NT2/D1 (cell line): ENCODE measurements around the gene GPX7.
A peak's percentile ranks its signal among the peaks of the same experiment; 100 is the strongest.

Experiments used
- DNase-seq: peaks from one replicate; pipeline ENCODE4 v3.0.0-alpha.2; 2011; ENCODE audit warnings: low read depth, low spot score
- H3K27me3 ChIP-seq: 2 replicates; pipeline ENCODE4 v1.6.0; 2011; ENCODE audit warnings: mild to moderate bottlenecking; ENCODE audit not compliant: insufficient read length, insufficient read depth
- H3K36me3 ChIP-seq: 2 replicates; pipeline ENCODE4 v1.6.1; 2011; ENCODE audit warnings: mild to moderate bottlenecking, low read length, mixed read lengths; ENCODE audit not compliant: insufficient read depth, insufficient read length
- H3K4me1 ChIP-seq: 2 replicates; pipeline ENCODE4 v1.5.1; 2011; ENCODE audit not compliant: insufficient read depth, insufficient read length
- H3K4me3 ChIP-seq: 2 replicates; pipeline ENCODE4 v1.5.1; 2011; ENCODE audit warnings: low read depth; ENCODE audit not compliant: insufficient read length
- H3K9ac ChIP-seq: 2 replicates; pipeline ENCODE4 v1.6.0; 2011; ENCODE audit warnings: low read depth; ENCODE audit not compliant: insufficient read length
- H3K9me3 ChIP-seq: 2 replicates; pipeline ENCODE4 v1.5.1; 2011; ENCODE audit warnings: mild to moderate bottlenecking, low read length; ENCODE audit not compliant: insufficient read depth
- SUZ12 ChIP-seq: IDR thresholded peaks from 2 replicates; pipeline ENCODE4 v1.6.1; 2011; ENCODE audit not compliant: insufficient read length, insufficient read depth; ENCODE audit errors: extremely low read depth
- YY1 ChIP-seq: IDR thresholded peaks from 2 replicates; pipeline ENCODE4 v1.6.1; 2011; ENCODE audit not compliant: insufficient read length, insufficient read depth
- ZNF274 ChIP-seq: IDR thresholded peaks from 2 replicates; pipeline ENCODE4 v1.6.1; 2011; ENCODE audit warnings: mild to moderate bottlenecking, low read depth, low read length

Gene GPX7

DNA sequence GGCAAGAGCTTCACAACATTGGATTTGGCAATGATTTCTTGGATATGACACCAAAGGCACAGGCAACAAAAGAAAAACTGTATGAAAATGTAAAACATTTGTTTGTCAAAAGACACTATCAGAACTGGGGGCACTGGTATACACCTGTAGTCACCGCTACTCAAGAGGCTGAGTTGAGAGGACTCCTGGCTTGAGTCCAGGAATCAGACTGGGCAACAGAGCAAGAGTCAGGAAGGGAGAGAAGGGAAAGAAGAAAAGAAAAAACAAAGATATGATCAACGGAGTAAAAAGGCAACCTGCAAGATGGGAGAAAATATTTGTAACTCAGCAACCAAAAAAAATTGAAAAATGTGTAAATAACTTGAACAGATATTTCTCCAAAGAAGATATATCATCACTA is 43.2 kb upstream of the GPX7 start:
- no peaks in the 10 kb centered on the region for H3K9me3 ChIP-seq
- TF ChIP-seq YY1 (no peak), ZNF274 (no peak), SUZ12 (no peak)
- no peaks in the 10 kb centered on the region for H3K4me1 ChIP-seq
- H3K36me3 ChIP-seq: no peaks in the 10 kb centered on the region
- no peak overlapping the region for H3K9ac ChIP-seq
- H3K4me3 ChIP-seq: no peak overlapping the region
- no peaks in the 10 kb centered on the region for H3K27me3 ChIP-seq
- DNase-seq: no peak

DNA sequence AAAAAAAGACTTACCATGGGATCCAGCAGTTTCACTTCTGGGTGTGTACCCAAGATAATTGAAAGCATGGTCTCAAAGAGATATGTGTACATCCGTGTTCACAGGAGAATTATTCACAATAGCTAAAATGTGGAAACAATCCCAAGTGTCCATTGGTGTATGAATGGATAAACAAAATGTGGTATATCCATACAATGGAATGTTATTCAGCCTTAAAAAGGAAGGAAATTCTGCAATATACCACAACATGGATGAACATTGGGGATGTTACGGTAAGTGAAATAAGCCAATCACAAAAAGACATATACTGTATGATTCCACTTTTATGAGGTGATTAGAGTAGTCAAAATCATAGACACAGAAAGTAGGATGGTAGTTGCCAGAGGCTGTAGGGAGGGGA is 42.3 kb upstream of the GPX7 start:
- TF ChIP-seq YY1 (no peak), SUZ12 (no peak), ZNF274 (no peak)
- H3K9ac ChIP-seq: no peak overlapping the region
- DNase-seq: no peak
- no peaks in the 10 kb centered on the region for H3K27me3 ChIP-seq
- H3K4me3 ChIP-seq: no peak overlapping the region
- H3K36me3 ChIP-seq: no peaks in the 10 kb centered on the region
- no peaks in the 10 kb centered on the region for H3K4me1 ChIP-seq
- no peaks in the 10 kb centered on the region for H3K9me3 ChIP-seq

DNA sequence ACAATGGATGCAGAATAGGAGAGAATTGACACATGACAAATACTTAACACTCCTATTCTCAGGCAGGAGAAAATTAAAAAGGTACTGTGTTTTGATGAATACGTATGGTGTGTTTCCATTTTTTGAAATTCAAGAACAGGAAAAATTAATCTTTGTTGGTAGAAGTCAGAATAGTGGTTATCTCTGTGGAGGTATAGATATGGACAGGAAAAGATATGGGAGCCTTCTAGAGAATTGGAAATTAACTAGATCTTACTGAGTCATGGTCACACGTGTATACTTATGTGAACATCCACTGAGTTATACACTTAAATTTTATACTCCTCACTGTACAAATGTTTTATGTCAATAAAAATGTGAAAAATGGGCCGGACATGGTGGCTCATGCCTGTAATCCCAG is 39.4 kb upstream of the GPX7 start:
- H3K9me3 ChIP-seq: no peaks in the 10 kb centered on the region
- H3K9ac ChIP-seq: no peak overlapping the region
- no peaks in the 10 kb centered on the region for H3K27me3 ChIP-seq
- no peaks in the 10 kb centered on the region for H3K36me3 ChIP-seq
- DNase-seq: no peak
- H3K4me1 ChIP-seq: no peaks in the 10 kb centered on the region
- TF ChIP-seq SUZ12 (no peak), ZNF274 (no peak), YY1 (no peak)
- H3K4me3 ChIP-seq: no peak overlapping the region

DNA sequence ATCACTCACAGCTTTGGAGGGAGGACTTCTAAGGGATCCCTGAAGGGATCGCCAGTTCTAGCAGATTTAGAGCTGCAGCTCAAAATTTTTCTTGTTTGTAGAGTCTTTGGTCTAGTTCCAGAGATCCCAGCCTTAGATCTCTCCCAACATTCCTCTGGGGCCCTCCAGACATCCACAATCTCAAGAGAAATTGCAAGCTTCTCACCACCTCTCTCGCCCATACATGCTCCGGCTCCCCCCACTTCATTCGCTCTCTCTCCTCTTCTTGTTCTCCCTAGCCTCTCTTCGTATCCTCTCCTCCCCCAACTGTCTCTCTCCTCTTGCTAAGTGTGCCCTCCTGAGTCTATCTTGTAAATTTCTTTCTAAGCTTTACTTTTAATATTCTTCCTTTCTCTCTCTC is 34.2 kb upstream of the GPX7 start:
- no peak for TF ChIP-seq YY1
- TF ChIP-seq ZNF274: no peak
- TF ChIP-seq SUZ12: no peak
- peak overlapping the region; percentile 11 for H3K9ac ChIP-seq
- no peaks in the 10 kb centered on the region for H3K4me1 ChIP-seq
- no peaks in the 10 kb centered on the region for H3K9me3 ChIP-seq
- H3K36me3 ChIP-seq: no peaks in the 10 kb centered on the region
- no peak overlapping the region for H3K4me3 ChIP-seq
- no peaks in the 10 kb centered on the region for H3K27me3 ChIP-seq
- DNase-seq: no peak

DNA sequence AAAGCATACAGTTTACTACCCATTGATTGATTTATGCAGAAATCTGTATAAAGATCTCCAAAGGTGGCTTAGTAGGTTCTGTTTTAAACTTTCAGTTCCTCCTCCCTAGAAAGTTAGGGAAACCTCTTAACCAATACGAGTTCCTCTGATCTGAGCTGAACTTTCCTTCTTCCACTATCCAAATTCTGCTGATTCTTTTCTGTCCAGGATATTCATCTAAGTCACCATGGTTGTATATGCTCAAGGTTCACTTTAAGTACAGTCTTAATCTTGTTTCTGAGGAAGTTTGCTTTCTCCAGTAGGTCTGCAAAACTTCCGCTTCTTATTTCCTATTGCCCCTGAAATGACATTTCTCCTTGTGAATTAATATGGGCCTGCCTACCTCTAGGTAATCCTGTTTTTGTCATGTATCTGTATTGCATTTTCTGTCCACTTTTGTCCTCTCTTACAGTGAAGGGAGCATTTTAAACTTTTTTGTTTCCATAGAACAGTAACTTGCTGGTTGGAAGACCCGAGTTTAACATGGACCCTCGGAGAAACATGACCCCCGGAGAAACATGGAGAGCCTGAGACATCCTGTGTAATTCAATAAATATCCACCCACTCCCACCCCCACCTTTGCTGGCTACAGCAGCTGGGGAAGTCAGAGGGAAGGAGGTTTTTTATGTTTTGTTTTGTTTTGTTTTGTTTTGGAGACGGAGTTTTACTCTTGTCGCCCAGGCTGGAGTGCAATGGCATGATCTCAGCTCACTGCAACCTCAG is 32.5 kb upstream of the GPX7 start:
- H3K9ac ChIP-seq: no peak overlapping the region
- DNase-seq: no peak
- H3K4me3 ChIP-seq: no peak overlapping the region
- no peaks in the 10 kb centered on the region for H3K4me1 ChIP-seq
- TF ChIP-seq SUZ12 (no peak), ZNF274 (no peak)
- no peaks in the 10 kb centered on the region for H3K27me3 ChIP-seq
- no peaks in the 10 kb centered on the region for H3K9me3 ChIP-seq
- H3K36me3 ChIP-seq: no peaks in the 10 kb centered on the region

DNA sequence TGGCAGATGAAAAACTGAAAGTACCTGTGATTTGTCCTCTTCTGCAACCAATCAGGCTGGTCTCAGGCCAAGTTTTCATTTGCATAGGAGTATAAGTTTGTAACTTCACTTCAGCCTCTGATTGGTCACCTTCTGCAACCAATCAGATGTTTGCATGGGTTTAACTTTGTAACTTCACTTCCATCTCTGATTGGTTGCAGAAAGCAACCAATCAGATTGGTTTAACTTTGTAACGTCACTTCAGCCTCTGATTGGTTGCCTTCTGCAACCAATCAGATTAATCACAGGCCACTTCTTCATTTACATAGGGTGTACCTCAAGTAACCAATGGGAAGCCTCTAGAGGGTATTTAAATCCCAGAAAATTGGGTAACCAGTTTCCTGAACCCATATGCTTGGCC is 30.4 kb upstream of the GPX7 start:
- H3K4me3 ChIP-seq: no peak overlapping the region
- no peak for TF ChIP-seq ZNF274
- no peak for TF ChIP-seq YY1
- no peak for DNase-seq

DNA sequence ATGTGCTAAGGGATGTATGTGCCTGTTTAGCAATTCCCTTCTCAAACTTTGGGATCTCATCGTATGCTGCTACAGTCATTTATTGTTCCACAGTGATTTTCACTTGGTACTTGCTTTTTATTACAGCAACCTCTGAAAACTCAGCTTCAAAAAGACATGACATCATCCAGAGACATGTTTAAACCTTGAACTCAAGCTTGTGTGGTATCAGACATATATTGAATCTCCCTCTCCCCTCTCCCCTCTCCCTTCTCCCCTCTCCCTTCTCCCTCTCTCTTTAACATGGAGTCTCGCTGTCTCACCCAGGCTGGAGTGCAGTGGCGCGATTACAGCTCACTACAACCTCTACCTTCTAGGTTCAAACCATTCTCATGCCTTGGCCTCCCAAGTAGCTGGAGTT is 29.8 kb upstream of the GPX7 start:
- no peaks in the 10 kb centered on the region for H3K4me1 ChIP-seq
- H3K9ac ChIP-seq: no peak overlapping the region
- no peak for DNase-seq
- H3K36me3 ChIP-seq: no peaks in the 10 kb centered on the region
- no peak overlapping the region for H3K4me3 ChIP-seq
- H3K27me3 ChIP-seq: no peaks in the 10 kb centered on the region
- H3K9me3 ChIP-seq: no peaks in the 10 kb centered on the region
- TF ChIP-seq SUZ12 (no peak), ZNF274 (no peak), YY1 (no peak)

More for the DNA sequence above, 30.4 kb upstream of the GPX7 start:
- no peak overlapping the region for H3K9ac ChIP-seq
- H3K4me1 ChIP-seq: no peaks in the 10 kb centered on the region
- no peaks in the 10 kb centered on the region for H3K27me3 ChIP-seq
- H3K36me3 ChIP-seq: no peaks in the 10 kb centered on the region
- no peaks in the 10 kb centered on the region for H3K9me3 ChIP-seq
